Esophagus muscularis mucosa (tissue), 4 donors: ENCODE measurements around the gene CDH4. TPM values are rescaled to one million over a fixed set of nuclear protein-coding genes. Genes with fewer than 3 reads are reported as not detected.

Experiments used
- DNase-seq: peaks from one replicate; pipeline ENCODE4 v3.0.0-alpha.2; 2017; ENCODE audit errors: extremely low spot score
- H3K27ac ChIP-seq, 4 donors: fragments of 200-600 bp; sonication (generic); replicated peaks in 1 of 4; 1 replicate in 3 of 4; 2 replicates in 1 of 4; pipeline ENCODE4 v1.5.1; 2016 to 2019; ENCODE audit warnings: mild to moderate bottlenecking in 1 of 4
- H3K27me3 ChIP-seq, 4 donors: fragments of 200-600 bp; sonication (generic); one replicate each; pipeline versions ENCODE4 v1.5.1 to v1.6.0; 2016 to 2019
- H3K36me3 ChIP-seq, 4 donors: fragments of 200-600 bp; sonication (generic); one replicate each; pipeline ENCODE4 v1.5.1; 2016 to 2019
- H3K4me1 ChIP-seq, 4 donors: fragments of 200-600 bp; sonication (generic); one replicate each; pipeline ENCODE4 v1.5.1; 2016 to 2019
- H3K4me3 ChIP-seq, 4 donors: fragments of 200-600 bp; sonication (generic); 1 replicate in 2 of 4; 2 replicates in 2 of 4; pipeline ENCODE4 v1.5.1; 2016 to 2019; ENCODE audit warnings: mild to moderate bottlenecking in 4 of 4, moderate library complexity in 1 of 4
- H3K9me3 ChIP-seq, 4 donors: fragments of 200-600 bp; sonication (generic); 1 replicate in 3 of 4; 2 replicates in 1 of 4; pipeline ENCODE4 v1.5.1; 2016 to 2019
- EP300 ChIP-seq: sonication (generic); formaldehyde crosslinking; IDR thresholded peaks from one replicate; pipeline ENCODE4 v1.6.1; 2017; ENCODE audit warnings: antibody characterized with exemption
- POLR2A ChIP-seq: fragments of 450-650 bp; IDR thresholded peaks from one replicate; pipeline ENCODE4 v1.6.1; 2017; ENCODE audit warnings: antibody characterized with exemption, moderate library complexity, mild to moderate bottlenecking, low read depth
- POLR2AphosphoS5 ChIP-seq, 2 donors: sonication (generic); formaldehyde crosslinking; IDR thresholded peaks; one replicate each; pipeline ENCODE4 v1.6.1; 2017; ENCODE audit warnings: antibody characterized with exemption in 2 of 2
- whole genome bisulfite sequencing: methylation state at CpG from one replicate; pipeline ENCODE4 v1.1.5; 2018; 5-methylcytosine and 5-hydroxymethylcytosine counted together
- intact Hi-C: fragments of 100-400 bp; cut with DNase I; formaldehyde crosslinking; loops from one replicate; pipeline ENCODE4 v1.15.1; 2023
- total RNA-seq, 4 donors: library from RNA; depleted of rRNA; stranded (reverse); fragments of >200 nt; gene quantifications; one replicate each; pipeline versions ENCODE4 v1.1.0 to v1.2.1, GENCODE V29; 2016
- TF ChIP-seq, protein P1 (sequence below), 3 experiments: fragments of 200-600 bp in 2 of 3; fragments of 450-650 bp in 1 of 3; sonication (generic) in 2 of 3; IDR thresholded peaks; one replicate each; pipeline ENCODE4 v1.5.1; 2017 to 2019; ENCODE audit warnings: antibody characterized with exemption in 3 of 3, mild to moderate bottlenecking in 2 of 3, moderate library complexity in 1 of 3

CDH4 gene
- total RNA-seq, 4 donors from 2014 or later, result 0.42 to 1.3 (median 0.48) TPM

DNA sequence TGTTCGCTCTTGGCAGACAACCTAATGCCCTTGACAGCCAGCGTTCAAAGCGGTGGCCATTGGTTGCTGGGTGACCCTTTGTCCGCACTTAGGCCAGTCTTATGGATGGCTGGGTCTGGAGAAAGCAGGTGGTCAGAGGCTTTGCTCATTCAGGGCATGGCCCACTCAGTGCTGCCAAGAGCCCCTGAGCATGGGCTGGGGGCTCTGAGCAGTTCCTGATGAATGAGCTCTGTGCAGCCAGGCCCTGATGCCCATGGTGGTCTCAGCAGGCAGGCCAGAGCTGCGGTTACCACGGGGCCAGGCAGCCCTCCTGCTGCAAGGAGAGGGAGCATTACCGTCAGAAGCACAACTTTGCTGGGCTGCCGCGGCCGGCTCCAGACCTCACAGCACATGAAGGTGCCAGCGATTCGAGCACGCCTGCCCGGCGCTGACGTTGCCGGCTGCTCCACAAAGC lies 36.3 kb downstream of the CDH4 start:
- no peak overlapping the region for H3K4me3 ChIP-seq
- no peaks in the 10 kb centered on the region for H3K36me3 ChIP-seq
- intact Hi-C loops, result no loop called here
- DNase-seq, result no peak
- H3K27ac ChIP-seq, result no peak overlapping the region
- 83% methylated on average over 16 of the region's 17 CpGs for WGBS
- H3K27me3 ChIP-seq, result peaks cover 0 to 13% (median 0%) of the 10 kb centered on the region in 4 donors
- H3K9me3 ChIP-seq, result no peaks in the 10 kb centered on the region
- H3K4me1 ChIP-seq, result no peaks in the 10 kb centered on the region
- no peak for TF ChIP-seq POLR2A
- TF ChIP-seq, protein P1, sequence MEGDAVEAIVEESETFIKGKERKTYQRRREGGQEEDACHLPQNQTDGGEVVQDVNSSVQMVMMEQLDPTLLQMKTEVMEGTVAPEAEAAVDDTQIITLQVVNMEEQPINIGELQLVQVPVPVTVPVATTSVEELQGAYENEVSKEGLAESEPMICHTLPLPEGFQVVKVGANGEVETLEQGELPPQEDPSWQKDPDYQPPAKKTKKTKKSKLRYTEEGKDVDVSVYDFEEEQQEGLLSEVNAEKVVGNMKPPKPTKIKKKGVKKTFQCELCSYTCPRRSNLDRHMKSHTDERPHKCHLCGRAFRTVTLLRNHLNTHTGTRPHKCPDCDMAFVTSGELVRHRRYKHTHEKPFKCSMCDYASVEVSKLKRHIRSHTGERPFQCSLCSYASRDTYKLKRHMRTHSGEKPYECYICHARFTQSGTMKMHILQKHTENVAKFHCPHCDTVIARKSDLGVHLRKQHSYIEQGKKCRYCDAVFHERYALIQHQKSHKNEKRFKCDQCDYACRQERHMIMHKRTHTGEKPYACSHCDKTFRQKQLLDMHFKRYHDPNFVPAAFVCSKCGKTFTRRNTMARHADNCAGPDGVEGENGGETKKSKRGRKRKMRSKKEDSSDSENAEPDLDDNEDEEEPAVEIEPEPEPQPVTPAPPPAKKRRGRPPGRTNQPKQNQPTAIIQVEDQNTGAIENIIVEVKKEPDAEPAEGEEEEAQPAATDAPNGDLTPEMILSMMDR (IDR thresholded peaks at IDR 0.05), result no peak
- TF ChIP-seq POLR2AphosphoS5 (IDR thresholded peaks at IDR 0.05), result no peak
- no peak for TF ChIP-seq EP300

GRCh38 chr20:61289166-61289565 lies 37.1 kb downstream of the CDH4 start:
- H3K9me3 ChIP-seq, result no peaks in the 10 kb centered on the region
- TF ChIP-seq POLR2A (no peak), POLR2AphosphoS5 (IDR thresholded peaks at IDR 0.05) (no peak), EP300 (no peak)
- TF ChIP-seq, protein P1 (IDR thresholded peaks at IDR 0.05), result no peak
- WGBS, result 100% methylated on average over 3 of the region's 7 CpGs
- no peaks in the 10 kb centered on the region for H3K36me3 ChIP-seq
- intact Hi-C loops, result no loop called here
- no peak overlapping the region for H3K4me3 ChIP-seq
- H3K4me1 ChIP-seq, result no peaks in the 10 kb centered on the region
- peaks cover 0 to 13% (median 0%) of the 10 kb centered on the region in 4 donors for H3K27me3 ChIP-seq
- no peak overlapping the region for H3K27ac ChIP-seq
- DNase-seq, result no peak

DNA sequence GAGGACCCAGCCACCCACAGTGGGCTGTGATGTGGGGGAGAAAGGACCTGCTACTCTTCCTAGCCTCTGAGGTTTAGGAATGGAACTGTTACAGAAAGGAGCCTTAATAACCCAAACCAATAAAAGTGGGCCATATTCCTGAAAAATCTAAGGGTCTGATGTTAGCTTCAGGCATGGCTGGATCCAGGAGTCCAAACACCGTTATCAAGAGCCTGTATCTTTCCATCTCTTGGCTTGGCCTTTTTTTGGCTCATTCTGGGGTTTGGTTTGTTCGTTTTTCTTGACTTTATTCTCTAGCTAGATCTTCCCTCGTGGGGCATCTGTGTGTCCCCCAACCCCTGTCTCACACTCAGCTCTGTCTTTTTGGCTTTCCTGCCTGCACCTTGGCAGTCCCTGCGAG lies 38.7 kb downstream of the CDH4 start:
- no peaks in the 10 kb centered on the region for H3K4me1 ChIP-seq
- intact Hi-C loops, result no loop called here
- DNase-seq, result no peak
- peaks cover 0 to 13% (median 0%) of the 10 kb centered on the region in 4 donors for H3K27me3 ChIP-seq
- no peak overlapping the region for H3K27ac ChIP-seq
- H3K4me3 ChIP-seq, result no peak overlapping the region
- H3K9me3 ChIP-seq, result no peaks in the 10 kb centered on the region
- no peaks in the 10 kb centered on the region for H3K36me3 ChIP-seq
- 69% methylated on average over 4 of the region's 4 CpGs for WGBS
- no peak for TF ChIP-seq POLR2AphosphoS5 (IDR thresholded peaks at IDR 0.05)
- no peak for TF ChIP-seq EP300
- TF ChIP-seq, protein P1 (IDR thresholded peaks at IDR 0.05), result no peak
- TF ChIP-seq POLR2A, result no peak

- no peak overlapping the region for H3K4me3 ChIP-seq
- H3K4me1 ChIP-seq, result no peaks in the 10 kb centered on the region
- WGBS, result 95% methylated on average over 17 of the region's 17 CpGs
- H3K9me3 ChIP-seq, result no peaks in the 10 kb centered on the region
- no peak for DNase-seq
- H3K27ac ChIP-seq, result no peak overlapping the region
- intact Hi-C loops, result no loop called here
- peaks cover 0 to 13% (median 0%) of the 10 kb centered on the region in 4 donors for H3K27me3 ChIP-seq
- TF ChIP-seq, protein P1 (IDR thresholded peaks at IDR 0.05), result no peak
- no peak for TF ChIP-seq POLR2A
- no peak for TF ChIP-seq EP300
- no peak for TF ChIP-seq POLR2AphosphoS5 (IDR thresholded peaks at IDR 0.05)
- no peaks in the 10 kb centered on the region for H3K36me3 ChIP-seq
Observed at GRCh38 chr20:61291166-61291829, 39.2 kb downstream of the CDH4 start.

DNA sequence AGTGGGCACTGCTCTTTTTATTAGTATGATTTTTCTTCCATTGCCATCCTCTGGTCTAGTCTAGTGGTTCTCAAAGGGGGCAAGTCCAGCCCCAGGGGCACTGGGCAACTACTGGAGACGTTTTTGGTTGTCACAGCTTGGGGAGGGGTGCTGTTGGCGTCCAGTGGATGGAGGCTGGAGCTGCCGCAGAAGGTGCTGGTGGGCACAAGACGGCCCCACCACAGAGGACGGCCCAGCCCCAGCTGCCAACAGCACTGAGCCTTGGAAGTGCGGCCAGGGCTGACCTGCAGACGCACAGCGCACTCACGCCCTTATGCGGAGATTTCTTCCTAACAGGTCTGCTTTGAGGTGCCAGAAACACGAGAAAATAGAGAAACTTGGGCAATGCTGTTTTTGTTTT lies 40.3 kb downstream of the CDH4 start:
- intact Hi-C loops, result no loop called here
- H3K4me1 ChIP-seq, result no peaks in the 10 kb centered on the region
- no peak for DNase-seq
- H3K9me3 ChIP-seq, result no peaks in the 10 kb centered on the region
- 83% methylated on average over 8 of the region's 11 CpGs for WGBS
- H3K27ac ChIP-seq, result no peak overlapping the region
- H3K27me3 ChIP-seq, result peaks cover 0 to 9% (median 0%) of the 10 kb centered on the region in 4 donors
- no peak overlapping the region for H3K4me3 ChIP-seq
- TF ChIP-seq EP300, result no peak
- TF ChIP-seq POLR2AphosphoS5 (IDR thresholded peaks at IDR 0.05), result no peak
- TF ChIP-seq, protein P1 (IDR thresholded peaks at IDR 0.05), result no peak
- TF ChIP-seq POLR2A, result no peak
- H3K36me3 ChIP-seq, result no peaks in the 10 kb centered on the region
